K562 (cell line): Measurements from ENCODE around the gene COL25A1. TPM values are rescaled to one million over a fixed set of nuclear protein-coding genes. Genes with fewer than 3 reads are reported as not detected.
A peak's percentile ranks its signal among the peaks of the same experiment; 100 is the strongest.

ENCODE experiments used
- ATAC-seq: fragments of 200-7000 bp; cut with Tn5 transposase; 3 replicates; pipeline ENCODE4 v1.9.1; 2020; ENCODE audit warnings: moderate library complexity
- BruUV-seq: library from RNA; stranded (reverse); fragments of 400-500 nt; replicated peaks from 2 replicates; lab custom pipeline; 2021; lab: Mats Ljungman, UMichigan
- CTCF ChIA-PET: fragments of 300-600 bp; formaldehyde crosslinking; extraction: SDS; loops from one replicate; lab custom pipeline; 2021; ENCODE audit warnings: low intra/inter-chr PET ratio; lab: Yijun Ruan, JAX
- POLR2A ChIA-PET: fragments of 300-600, 350-650 bp; sonication (Branson Sonifier 250); formaldehyde crosslinking; extraction: SDS; loops from one replicate; lab custom pipeline; 2021; ENCODE audit warnings: antibody characterized with exemption, inconsistent platforms; lab: Yijun Ruan, JAX
- DNase-seq, 4 experiments: peaks; one replicate each; pipeline versions ENCODE4 v3.0.0 to v3.0.0-alpha.2; 2011 to 2018; ENCODE audit warnings: low spot score in 3 of 4, mixed read lengths in 3 of 4; ENCODE audit errors: extremely low read depth in 1 of 4
- FAIRE-seq: peaks from 2 replicates; lab custom pipeline; 2011; peaks lifted over from hg19 to GRCh38; lab: Jason Lieb, UNC
- H2AFZ ChIP-seq: 2 replicates; pipeline ENCODE4 v1.6.0; 2011; ENCODE audit warnings: low read depth, low read length, control low read depth, inconsistent platforms
- H3K27ac ChIP-seq: fragments of 200-600 bp; 3 replicates; pipeline ENCODE4 v1.8.0; 2011; ENCODE audit warnings: low read depth, mild to moderate bottlenecking, control low read depth, inconsistent platforms, low read length, moderate library complexity, mixed read lengths; ENCODE audit errors: extremely low read depth
- H3K27me3 ChIP-seq, 2 experiments: fragments of 300-600 bp in 1 of 2; 2 replicates in 1 of 2; 3 replicates in 1 of 2; pipeline versions ENCODE4 v1.6.0 to v1.8.0; 2011; ENCODE audit warnings: inconsistent platforms in 2 of 2, low read length in 2 of 2, mild to moderate bottlenecking in 1 of 2, mixed read lengths in 1 of 2, moderate library complexity in 1 of 2; ENCODE audit not compliant: control insufficient read depth in 2 of 2, insufficient read depth in 2 of 2
- H3K36me3 ChIP-seq: fragments of 300-600 bp; 3 replicates; pipeline ENCODE4 v1.8.0; 2011; ENCODE audit warnings: mild to moderate bottlenecking, low read length, inconsistent platforms; ENCODE audit not compliant: control insufficient read depth, insufficient read depth
- H3K4me1 ChIP-seq, 2 experiments: fragments of 200-600 bp in 1 of 2; replicated peaks in 1 of 2; 2 replicates in 1 of 2; 3 replicates in 1 of 2; pipeline versions ENCODE4 v1.5.1 to v1.8.0; 2011; ENCODE audit warnings: inconsistent platforms in 2 of 2, low read length in 2 of 2, mild to moderate bottlenecking in 1 of 2, mixed read lengths in 1 of 2, moderate library complexity in 1 of 2; ENCODE audit not compliant: control insufficient read depth in 2 of 2, insufficient read depth in 2 of 2
- H3K4me2 ChIP-seq: 2 replicates; pipeline ENCODE4 v1.6.1; 2011; ENCODE audit warnings: low read length, control low read depth, inconsistent platforms, mixed read lengths; ENCODE audit not compliant: insufficient read depth
- H3K4me3 ChIP-seq: fragments of 200-600 bp; sonication (generic), shearing (Covaris generic); 2 replicates; pipeline ENCODE4 v1.5.1; 2016; ENCODE audit warnings: control low read depth, inconsistent platforms
- H3K79me2 ChIP-seq: fragments of 200-600 bp; 3 replicates; pipeline ENCODE4 v1.8.0; 2011; ENCODE audit warnings: low read length, inconsistent platforms; ENCODE audit not compliant: control insufficient read depth, insufficient read depth
- H3K9ac ChIP-seq, 2 experiments: 2 replicates each; pipeline versions ENCODE4 v1.6.0 to v1.6.1; 2011; ENCODE audit warnings: low read depth in 2 of 2, low read length in 2 of 2, control low read depth in 1 of 2, inconsistent platforms in 1 of 2, mild to moderate bottlenecking in 1 of 2, mixed read lengths in 1 of 2; ENCODE audit not compliant: insufficient read depth in 1 of 2
- H3K9me1 ChIP-seq: one replicate; pipeline ENCODE4 v1.6.0; 2011; ENCODE audit warnings: inconsistent platforms, mild to moderate bottlenecking, low read length, moderate library complexity; ENCODE audit not compliant: control insufficient read depth, insufficient read depth
- H3K9me3 ChIP-seq: replicated peaks from 2 replicates; pipeline ENCODE4 v1.5.1; 2011; ENCODE audit warnings: low read depth, low read length, inconsistent platforms; ENCODE audit not compliant: control insufficient read depth, insufficient read depth
- H4K20me1 ChIP-seq: replicated peaks from 2 replicates; pipeline ENCODE4 v1.6.1; 2011; ENCODE audit warnings: low read length, inconsistent platforms, mixed read lengths; ENCODE audit not compliant: control insufficient read depth, insufficient read depth
- CBFA2T2 ChIP-seq: fragments of 450-650 bp; conservative IDR thresholded peaks from 2 replicates; pipeline ENCODE4 v1.6.1; 2017; ENCODE audit warnings: mild to moderate bottlenecking
- CBFB ChIP-seq: sonication (generic); formaldehyde crosslinking; IDR thresholded peaks from 2 replicates; pipeline ENCODE4 v1.4.0; 2020; ENCODE audit warnings: mild to moderate bottlenecking, missing genetic modification reagents
- KHSRP ChIP-seq: fragments of 450-650 bp; IDR thresholded peaks from 2 replicates; pipeline ENCODE4 v1.6.1; 2017
- MYNN ChIP-seq, 2 experiments: sonication (generic); formaldehyde crosslinking in 1 of 2; IDR thresholded peaks; 2 replicates each; pipeline versions ENCODE4 v1.5.0 to v1.6.1; 2016 to 2020; ENCODE audit warnings: antibody characterized with exemption in 1 of 2, missing genetic modification reagents in 1 of 2
- ZNF311 ChIP-seq: fragments of 250-450 bp; sonication (Bioruptor Pico); IDR thresholded peaks from 2 replicates; pipeline ENCODE4 v1.4.0; 2020; ENCODE audit warnings: mild to moderate bottlenecking, moderate library complexity
- WGBS: fragments of 100-300 bp; shearing (Covaris generic); methylation state at CpG from one replicate; pipeline ENCODE4 v1.1.6; 2016; ENCODE audit warnings: low coverage, mixed read lengths; ENCODE audit not compliant: insufficient coverage; ENCODE audit errors: missing lambda C conversion rate; 5-methylcytosine and 5-hydroxymethylcytosine counted together
- in situ Hi-C: fragments of 300-500 bp; cut with MboI; formaldehyde crosslinking; loops from 4 replicates; pipeline ENCODE4 v1.15.0; 2018; ENCODE audit warnings: inconsistent platforms, mixed read lengths
- intact Hi-C: fragments of 100-400 bp; cut with micrococcal nuclease; formaldehyde crosslinking; loops from 2 replicates; pipeline ENCODE4 v1.14.2; 2022
- polyA plus RNA-seq, 8 experiments: library from polyadenylated mRNA; depleted of rRNA in 4 of 8; stranded (reverse) in 5 of 8; unstranded in 3 of 8; fragments of >200 nt; fragmentation: Nextera tagmentation in 2 of 8; fragmentation: Illumina TruSeq in 1 of 8; extraction: Ambion mirVana in 2 of 8; extraction: Trizol in 1 of 8; gene quantifications; 2 replicates each; pipeline versions ENCODE4 v1.2.1 to v1.2.3, GENCODE V29; 2011 to 2014; ENCODE audit warnings: inconsistent platforms in 1 of 8, missing spikeins in 1 of 8
- total RNA-seq, 7 experiments: library from RNA; depleted of rRNA in 6 of 7; stranded (reverse); fragments of >200 nt in 6 of 7; fragmentation: Illumina TruSeq in 2 of 7; extraction: Trizol in 2 of 7; gene quantifications; 2 replicates each; pipeline versions ENCODE4 v1.2.1 to v1.2.3, GENCODE V29; 2011 to 2021; ENCODE audit warnings: low replicate concordance in 1 of 7
- TF ChIP-seq, protein P1 (sequence below), 2 experiments: fragments of 450-650 bp; formaldehyde crosslinking in 1 of 2; IDR thresholded peaks; 2 replicates each; pipeline versions ENCODE4 v1.4.0 to v1.6.1; 2014 to 2020; ENCODE audit warnings: mild to moderate bottlenecking in 2 of 2, borderline replicate concordance in 1 of 2, low read depth in 1 of 2
- TF ChIP-seq, protein P2 (sequence below): fragments of 450-650 bp; IDR thresholded peaks from 2 replicates; pipeline ENCODE4 v1.6.1; 2018; ENCODE audit not compliant: partially characterized antibody

The COL25A1 gene
- total and polyA plus RNA-seq, 9 of the 15 experiments (the other 6 are each of a cell fraction or from before 2014, with no cell fraction given) = 0.03 to 0.62 (median 0.27) TPM

- POLR2A ChIA-PET = no interaction called here
- FAIRE-seq = peak; percentile 19
- intact Hi-C loops = no loop called here
- no peak for TF ChIP-seq KHSRP
- TF ChIP-seq, protein P1, sequence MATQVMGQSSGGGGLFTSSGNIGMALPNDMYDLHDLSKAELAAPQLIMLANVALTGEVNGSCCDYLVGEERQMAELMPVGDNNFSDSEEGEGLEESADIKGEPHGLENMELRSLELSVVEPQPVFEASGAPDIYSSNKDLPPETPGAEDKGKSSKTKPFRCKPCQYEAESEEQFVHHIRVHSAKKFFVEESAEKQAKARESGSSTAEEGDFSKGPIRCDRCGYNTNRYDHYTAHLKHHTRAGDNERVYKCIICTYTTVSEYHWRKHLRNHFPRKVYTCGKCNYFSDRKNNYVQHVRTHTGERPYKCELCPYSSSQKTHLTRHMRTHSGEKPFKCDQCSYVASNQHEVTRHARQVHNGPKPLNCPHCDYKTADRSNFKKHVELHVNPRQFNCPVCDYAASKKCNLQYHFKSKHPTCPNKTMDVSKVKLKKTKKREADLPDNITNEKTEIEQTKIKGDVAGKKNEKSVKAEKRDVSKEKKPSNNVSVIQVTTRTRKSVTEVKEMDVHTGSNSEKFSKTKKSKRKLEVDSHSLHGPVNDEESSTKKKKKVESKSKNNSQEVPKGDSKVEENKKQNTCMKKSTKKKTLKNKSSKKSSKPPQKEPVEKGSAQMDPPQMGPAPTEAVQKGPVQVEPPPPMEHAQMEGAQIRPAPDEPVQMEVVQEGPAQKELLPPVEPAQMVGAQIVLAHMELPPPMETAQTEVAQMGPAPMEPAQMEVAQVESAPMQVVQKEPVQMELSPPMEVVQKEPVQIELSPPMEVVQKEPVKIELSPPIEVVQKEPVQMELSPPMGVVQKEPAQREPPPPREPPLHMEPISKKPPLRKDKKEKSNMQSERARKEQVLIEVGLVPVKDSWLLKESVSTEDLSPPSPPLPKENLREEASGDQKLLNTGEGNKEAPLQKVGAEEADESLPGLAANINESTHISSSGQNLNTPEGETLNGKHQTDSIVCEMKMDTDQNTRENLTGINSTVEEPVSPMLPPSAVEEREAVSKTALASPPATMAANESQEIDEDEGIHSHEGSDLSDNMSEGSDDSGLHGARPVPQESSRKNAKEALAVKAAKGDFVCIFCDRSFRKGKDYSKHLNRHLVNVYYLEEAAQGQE (IDR thresholded peaks at IDR 0.05; ENCODE audit: borderline replicate concordance) = no peak
- TF ChIP-seq, protein P1 (CRISPR knock-in tag; IDR thresholded peaks at IDR 0.05; ENCODE audit: low read depth) = no peak
- no peak for TF ChIP-seq CBFA2T2
- no peak for TF ChIP-seq ZNF311 (CRISPR knock-in tag)
- TF ChIP-seq, protein P2, sequence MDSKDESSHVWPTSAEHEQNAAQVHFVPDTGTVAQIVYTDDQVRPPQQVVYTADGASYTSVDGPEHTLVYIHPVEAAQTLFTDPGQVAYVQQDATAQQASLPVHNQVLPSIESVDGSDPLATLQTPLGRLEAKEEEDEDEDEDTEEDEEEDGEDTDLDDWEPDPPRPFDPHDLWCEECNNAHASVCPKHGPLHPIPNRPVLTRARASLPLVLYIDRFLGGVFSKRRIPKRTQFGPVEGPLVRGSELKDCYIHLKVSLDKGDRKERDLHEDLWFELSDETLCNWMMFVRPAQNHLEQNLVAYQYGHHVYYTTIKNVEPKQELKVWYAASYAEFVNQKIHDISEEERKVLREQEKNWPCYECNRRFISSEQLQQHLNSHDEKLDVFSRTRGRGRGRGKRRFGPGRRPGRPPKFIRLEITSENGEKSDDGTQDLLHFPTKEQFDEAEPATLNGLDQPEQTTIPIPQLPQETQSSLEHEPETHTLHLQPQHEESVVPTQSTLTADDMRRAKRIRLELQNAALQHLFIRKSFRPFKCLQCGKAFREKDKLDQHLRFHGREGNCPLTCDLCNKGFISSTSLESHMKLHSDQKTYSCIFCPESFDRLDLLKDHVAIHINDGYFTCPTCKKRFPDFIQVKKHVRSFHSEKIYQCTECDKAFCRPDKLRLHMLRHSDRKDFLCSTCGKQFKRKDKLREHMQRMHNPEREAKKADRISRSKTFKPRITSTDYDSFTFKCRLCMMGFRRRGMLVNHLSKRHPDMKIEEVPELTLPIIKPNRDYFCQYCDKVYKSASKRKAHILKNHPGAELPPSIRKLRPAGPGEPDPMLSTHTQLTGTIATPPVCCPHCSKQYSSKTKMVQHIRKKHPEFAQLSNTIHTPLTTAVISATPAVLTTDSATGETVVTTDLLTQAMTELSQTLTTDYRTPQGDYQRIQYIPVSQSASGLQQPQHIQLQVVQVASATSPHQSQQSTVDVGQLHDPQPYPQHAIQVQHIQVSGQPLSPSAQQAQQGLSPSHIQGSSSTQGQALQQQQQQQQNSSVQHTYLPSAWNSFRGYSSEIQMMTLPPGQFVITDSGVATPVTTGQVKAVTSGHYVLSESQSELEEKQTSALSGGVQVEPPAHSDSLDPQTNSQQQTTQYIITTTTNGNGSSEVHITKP = no peak
- no peak for TF ChIP-seq CBFB (CRISPR knock-in tag)
- no peak for TF ChIP-seq MYNN (IDR thresholded peaks at IDR 0.05)
- no peak for TF ChIP-seq MYNN (CRISPR knock-in tag; IDR thresholded peaks at IDR 0.05)
Measured at GRCh38 chr4:109275066-109275745, 27.3 kb downstream of the COL25A1 start.

More at GRCh38 chr4:109275066-109275745, 27.3 kb downstream of the COL25A1 start:
- no peak for ATAC-seq
- DNase-seq = no peak
- in situ Hi-C loops = no loop called here
- Histone ChIP-seq H2AFZ (peak overlapping the region; percentile 40), H3K4me3 (no peak overlapping the region), H3K9me1 (no peaks in the 10 kb centered on the region), H3K36me3 (no peaks in the 10 kb centered on the region), H3K79me2 (no peaks in the 10 kb centered on the region), H3K4me1 (no peaks in the 10 kb centered on the region), H3K9me3 (no peaks in the 10 kb centered on the region), H3K27ac (no peak overlapping the region), H4K20me1 (no peaks in the 10 kb centered on the region), H3K4me2 (no peak overlapping the region), H3K27me3 (no peaks in the 10 kb centered on the region), H3K9ac (no peak overlapping the region)
- 47% methylated on average over 6 of the region's 6 CpGs for WGBS
- no TSS peak for BruUV-seq
- CTCF ChIA-PET = no interaction called here
